ENCODE results near the gene MLEC. TPM values are rescaled to one million over a fixed set of nuclear protein-coding genes. Genes with fewer than 3 reads are reported as not detected.

The MLEC gene
- total and polyA plus RNA-seq, 2 experiments from 2014 or later, result 135 to 210 TPM

DNA sequence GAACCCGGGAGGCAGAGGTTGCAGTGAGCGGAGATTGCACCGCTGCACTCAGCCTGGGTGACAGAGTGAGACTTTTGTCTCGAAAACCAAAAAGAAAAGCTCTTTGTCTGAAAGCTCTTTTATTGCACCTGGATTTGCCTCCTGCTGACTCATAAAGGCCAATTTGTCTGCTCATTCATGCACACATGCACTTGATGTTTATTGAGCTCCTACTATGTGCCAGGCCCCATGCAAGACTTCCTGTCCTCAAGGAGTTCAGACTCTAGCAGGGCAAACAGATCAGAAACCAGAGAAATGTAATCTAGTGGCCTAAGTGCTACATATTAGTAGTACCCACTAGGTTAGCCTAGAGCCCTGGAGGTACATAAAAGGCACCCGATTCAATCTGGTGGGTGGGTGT lies 16.3 kb upstream of the MLEC start:
- Histone ChIP-seq H3K9me2 (replicated peaks; ENCODE audit: insufficient read depth) (no peaks in the 10 kb centered on the region), H3K4me2 (no peak overlapping the region), H3K4me1 (ENCODE audit: insufficient read depth) (no peaks in the 10 kb centered on the region), H2AFZ (no peak overlapping the region), H4K20me1 (ENCODE audit: insufficient read depth, poor library complexity, severe bottlenecking) (no peaks in the 10 kb centered on the region), H3K27ac (no peak overlapping the region), H3K4me3 (no peak overlapping the region), H3K27me3 (no peaks in the 10 kb centered on the region), H3K9me3 (ENCODE audit: low read depth) (no peaks in the 10 kb centered on the region), H3K79me2 (no peaks in the 10 kb centered on the region), H3K36me3 (replicated peaks; ENCODE audit: insufficient read depth, low read depth) (no peaks in the 10 kb centered on the region)
- no peak for DNase-seq (ENCODE audit: low spot score)
- 92% methylated on average over 5 of the region's 5 CpGs for WGBS (ENCODE audit: low lambda C conversion rate, missing lambda C conversion rate)
- TF ChIP-seq EZH2phosphoT487 (IDR thresholded peaks at IDR 0.05; ENCODE audit: low read depth, severe bottlenecking, unreplicated experiment) (no peak), EZH2 (IDR thresholded peaks at IDR 0.05; ENCODE audit: borderline replicate concordance) (no peak)
- TF ChIP-seq, protein P1, sequence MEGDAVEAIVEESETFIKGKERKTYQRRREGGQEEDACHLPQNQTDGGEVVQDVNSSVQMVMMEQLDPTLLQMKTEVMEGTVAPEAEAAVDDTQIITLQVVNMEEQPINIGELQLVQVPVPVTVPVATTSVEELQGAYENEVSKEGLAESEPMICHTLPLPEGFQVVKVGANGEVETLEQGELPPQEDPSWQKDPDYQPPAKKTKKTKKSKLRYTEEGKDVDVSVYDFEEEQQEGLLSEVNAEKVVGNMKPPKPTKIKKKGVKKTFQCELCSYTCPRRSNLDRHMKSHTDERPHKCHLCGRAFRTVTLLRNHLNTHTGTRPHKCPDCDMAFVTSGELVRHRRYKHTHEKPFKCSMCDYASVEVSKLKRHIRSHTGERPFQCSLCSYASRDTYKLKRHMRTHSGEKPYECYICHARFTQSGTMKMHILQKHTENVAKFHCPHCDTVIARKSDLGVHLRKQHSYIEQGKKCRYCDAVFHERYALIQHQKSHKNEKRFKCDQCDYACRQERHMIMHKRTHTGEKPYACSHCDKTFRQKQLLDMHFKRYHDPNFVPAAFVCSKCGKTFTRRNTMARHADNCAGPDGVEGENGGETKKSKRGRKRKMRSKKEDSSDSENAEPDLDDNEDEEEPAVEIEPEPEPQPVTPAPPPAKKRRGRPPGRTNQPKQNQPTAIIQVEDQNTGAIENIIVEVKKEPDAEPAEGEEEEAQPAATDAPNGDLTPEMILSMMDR (IDR thresholded peaks at IDR 0.05; ENCODE audit: poor library complexity), result no peak

DNA sequence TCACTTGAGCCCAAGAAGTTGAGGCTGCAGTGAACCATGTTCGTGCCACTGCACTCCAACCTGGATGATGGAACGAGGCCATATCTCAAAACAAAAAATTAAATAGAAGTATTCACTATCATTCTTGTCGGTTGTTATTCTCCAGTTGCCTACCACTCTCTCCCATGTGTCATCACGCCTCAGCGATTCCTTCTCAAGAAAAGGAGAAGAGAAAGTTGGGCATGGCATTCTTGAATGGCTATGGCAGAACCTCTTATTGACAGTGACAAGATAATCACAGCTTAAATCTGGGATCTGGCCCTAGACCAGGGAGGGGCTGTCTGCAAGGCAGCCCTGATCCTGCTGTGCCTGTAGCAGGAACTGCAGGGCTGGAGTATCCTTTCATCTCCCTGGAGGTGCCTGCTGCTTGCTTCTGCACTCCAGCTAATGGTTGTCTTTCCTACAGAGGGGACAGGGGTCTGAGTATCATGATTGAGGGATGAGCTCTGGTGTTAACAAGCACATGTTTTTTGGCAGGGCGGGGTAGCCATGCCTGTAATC lies 12.8 kb upstream of the MLEC start:
- WGBS (ENCODE audit: low lambda C conversion rate, missing lambda C conversion rate), result 85% methylated on average over 6 of the region's 6 CpGs
- H3K4me3 ChIP-seq, result no peak overlapping the region
- no peak for TF ChIP-seq EZH2 (IDR thresholded peaks at IDR 0.05; ENCODE audit: borderline replicate concordance)
- TF ChIP-seq EZH2phosphoT487 (IDR thresholded peaks at IDR 0.05; ENCODE audit: low read depth, severe bottlenecking, unreplicated experiment), result no peak
- TF ChIP-seq, protein P1 (IDR thresholded peaks at IDR 0.05; ENCODE audit: poor library complexity), result no peak
- no peak overlapping the region for H3K4me2 ChIP-seq
- H3K9me3 ChIP-seq (ENCODE audit: low read depth), result no peaks in the 10 kb centered on the region
- no peak for DNase-seq (ENCODE audit: low spot score)
- no peak overlapping the region for H3K27ac ChIP-seq
- no peak overlapping the region for H2AFZ ChIP-seq
- H3K27me3 ChIP-seq, result no peaks in the 10 kb centered on the region
- no peaks in the 10 kb centered on the region for H3K79me2 ChIP-seq
- no peaks in the 10 kb centered on the region for H3K9me2 ChIP-seq (replicated peaks; ENCODE audit: insufficient read depth)
- no peaks in the 10 kb centered on the region for H3K36me3 ChIP-seq (replicated peaks; ENCODE audit: insufficient read depth, low read depth)
- no peaks in the 10 kb centered on the region for H3K4me1 ChIP-seq (ENCODE audit: insufficient read depth)
- H4K20me1 ChIP-seq (ENCODE audit: insufficient read depth, poor library complexity, severe bottlenecking), result no peaks in the 10 kb centered on the region

- H4K20me1 ChIP-seq (ENCODE audit: insufficient read depth, poor library complexity, severe bottlenecking), result no peaks in the 10 kb centered on the region
- H3K27ac ChIP-seq, result no peak overlapping the region
- H3K4me1 ChIP-seq (ENCODE audit: insufficient read depth), result no peaks in the 10 kb centered on the region
- no peak overlapping the region for H2AFZ ChIP-seq
- WGBS (ENCODE audit: low lambda C conversion rate, missing lambda C conversion rate), result 59% methylated on average over 7 of the region's 7 CpGs
- no peak overlapping the region for H3K4me3 ChIP-seq
- no peaks in the 10 kb centered on the region for H3K9me3 ChIP-seq (ENCODE audit: low read depth)
- H3K27me3 ChIP-seq, result no peaks in the 10 kb centered on the region
- no peaks in the 10 kb centered on the region for H3K36me3 ChIP-seq (replicated peaks; ENCODE audit: insufficient read depth, low read depth)
- TF ChIP-seq, protein P1 (IDR thresholded peaks at IDR 0.05; ENCODE audit: poor library complexity), result no peak
- no peak for TF ChIP-seq EZH2phosphoT487 (IDR thresholded peaks at IDR 0.05; ENCODE audit: low read depth, severe bottlenecking, unreplicated experiment)
- TF ChIP-seq EZH2 (IDR thresholded peaks at IDR 0.05; ENCODE audit: borderline replicate concordance), result no peak
- no peaks in the 10 kb centered on the region for H3K79me2 ChIP-seq
- no peaks in the 10 kb centered on the region for H3K9me2 ChIP-seq (replicated peaks; ENCODE audit: insufficient read depth)
- DNase-seq (ENCODE audit: low spot score), result no peak
- no peak overlapping the region for H3K4me2 ChIP-seq
These were observed 9.0 kb upstream of the MLEC start for GRCh38 chr12:120677765-120678473.
